ENCODE results near the gene PHLDB2. TPM values are rescaled to one million over a fixed set of nuclear protein-coding genes. Genes with fewer than 3 reads are reported as not detected.

Gene PHLDB2
- total and polyA plus RNA-seq, 8 donors: 10.6 to 149 (median 29.0) TPM

GRCh38 chr3:111921181-111921580 is 62.1 kb downstream of the PHLDB2 start:
- TF ChIP-seq CTCF (IDR thresholded peaks at IDR 0.05) (no peak), POLR2A (IDR thresholded peaks at IDR 0.05) (no peak), EP300 (IDR thresholded peaks at IDR 0.05) (no peak), POLR2AphosphoS5 (IDR thresholded peaks at IDR 0.05) (no peak)
- no peak for DNase-seq
- intact Hi-C loops (cut with DNase I; ENCODE audit: low total_unique reads): no loop called here
- Histone ChIP-seq H3K27ac (no peak overlapping the region), H3K4me3 (no peak overlapping the region), H3K27me3 (no peaks in the 10 kb centered on the region), H3K4me1 (peaks cover 0 to 39% (median 25%) of the 10 kb centered on the region in 4 donors), H3K9me3 (no peaks in the 10 kb centered on the region), H3K36me3 (peaks cover 9 to 47% (median 37%) of the 10 kb centered on the region in 4 donors)
- WGBS, 5 donors: 40 to 81% (median 64%) methylated on average over 1 of the region's 1 CpG

DNA sequence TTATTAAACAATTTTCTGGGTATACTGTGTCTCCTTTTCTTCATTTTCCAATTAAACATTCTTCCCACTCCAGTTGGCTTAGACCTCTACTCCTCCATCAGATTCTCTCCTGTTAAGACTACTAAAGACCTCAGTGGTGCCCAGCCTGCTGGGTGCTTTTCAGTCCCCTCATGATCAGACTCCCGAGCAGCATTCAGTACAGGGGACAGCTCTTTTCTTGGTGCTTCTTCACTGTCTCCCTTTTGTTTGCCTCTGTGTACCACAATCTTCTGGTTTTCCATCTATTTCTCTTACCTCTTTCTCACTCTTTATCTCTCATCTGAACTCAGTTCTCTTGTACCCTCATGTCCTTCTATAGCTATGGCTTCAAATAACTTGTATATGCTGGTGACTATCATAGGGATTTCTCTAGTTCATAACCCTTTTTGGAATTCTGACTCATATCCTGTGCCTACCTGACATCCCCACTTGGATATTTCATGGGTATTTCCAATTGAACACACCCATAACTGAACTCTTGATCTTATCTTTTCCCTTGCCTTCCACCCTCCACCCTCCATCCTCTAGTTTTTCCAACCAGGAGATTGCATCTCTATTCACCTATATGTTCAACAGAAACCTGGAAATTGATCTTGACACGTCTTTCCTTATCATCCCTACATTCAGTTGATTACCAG is 64.2 kb downstream of the PHLDB2 start:
- Histone ChIP-seq H3K36me3 (peaks cover 9 to 42% (median 36%) of the 10 kb centered on the region in 4 donors), H3K4me3 (no peak overlapping the region), H3K9me3 (no peaks in the 10 kb centered on the region), H3K27ac (peak overlapping the region in 3 of 5 donors; percentile 51 to 75 (median 61)), H3K27me3 (no peaks in the 10 kb centered on the region), H3K4me1 (peaks cover 0 to 23% (median 17%) of the 10 kb centered on the region in 4 donors)
- TF ChIP-seq POLR2AphosphoS5 (IDR thresholded peaks at IDR 0.05) (no peak), EP300 (IDR thresholded peaks at IDR 0.05) (no peak), POLR2A (IDR thresholded peaks at IDR 0.05) (no peak), CTCF (IDR thresholded peaks at IDR 0.05) (no peak)
- 0 to 70% (median 34%) methylated on average over 2 of the region's 2 CpGs for WGBS, 5 donors
- DNase-seq: no peak
- intact Hi-C loops (cut with DNase I; ENCODE audit: low total_unique reads): no loop called here

- 0 to 68% (median 0%) methylated on average over 1 of the region's 1 CpG; no CpG with 5 or more reads in 1 of the 5 donors for WGBS, 5 donors
- TF ChIP-seq CTCF (IDR thresholded peaks at IDR 0.05): no peak
- no peak for TF ChIP-seq POLR2AphosphoS5 (IDR thresholded peaks at IDR 0.05)
- no peak for TF ChIP-seq POLR2A (IDR thresholded peaks at IDR 0.05)
- no peak for TF ChIP-seq EP300 (IDR thresholded peaks at IDR 0.05)
- Histone ChIP-seq H3K4me1 (peaks cover 0 to 23% (median 17%) of the 10 kb centered on the region in 4 donors), H3K27me3 (no peaks in the 10 kb centered on the region), H3K36me3 (peaks cover 5 to 37% (median 31%) of the 10 kb centered on the region in 4 donors), H3K9me3 (no peaks in the 10 kb centered on the region), H3K27ac (peak overlapping the region in 4 of 5 donors; percentile 51 to 75 (median 64)), H3K4me3 (no peak overlapping the region)
- DNase-seq: no peak
- intact Hi-C loops (cut with DNase I; ENCODE audit: low total_unique reads): no loop called here
Measured at GRCh38 chr3:111923806-111924205, 64.7 kb downstream of the PHLDB2 start.

DNA sequence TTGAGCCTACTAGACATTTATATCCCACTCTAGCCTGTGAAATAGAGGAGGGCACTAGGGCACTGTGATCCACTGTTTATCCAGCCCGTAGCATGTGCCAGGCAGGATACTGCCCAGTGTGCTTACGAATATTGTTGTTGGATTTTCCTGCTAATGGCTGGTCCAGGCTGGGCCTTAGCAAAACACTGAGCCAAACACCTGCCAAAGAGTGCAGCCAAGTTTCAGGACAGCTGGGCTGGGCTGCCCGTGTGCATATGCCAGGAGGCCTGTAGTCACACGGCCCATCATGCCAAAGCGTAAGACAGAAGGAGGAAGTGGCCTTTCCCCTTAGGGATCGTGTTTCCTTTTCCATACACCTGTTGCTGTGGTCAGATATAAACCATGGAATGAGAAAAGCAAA is 65.2 kb downstream of the PHLDB2 start:
- WGBS, 5 donors: 16 to 32% (median 21%) methylated on average over 6 of the region's 6 CpGs

More for the DNA sequence above, 65.2 kb downstream of the PHLDB2 start:
- Histone ChIP-seq H3K9me3 (no peaks in the 10 kb centered on the region), H3K27me3 (no peaks in the 10 kb centered on the region), H3K36me3 (peaks cover under 1 to 32% (median 26%) of the 10 kb centered on the region in 4 donors), H3K4me3 (no peak overlapping the region), H3K4me1 (peaks cover 0 to 23% (median 17%) of the 10 kb centered on the region in 4 donors), H3K27ac (peak overlapping the region in 4 of 5 donors; percentile 51 to 75 (median 64))
- TF ChIP-seq POLR2A (IDR thresholded peaks at IDR 0.05) (no peak), POLR2AphosphoS5 (IDR thresholded peaks at IDR 0.05) (peak; percentile 76 to 94 (median 81)), CTCF (IDR thresholded peaks at IDR 0.05) (no peak), EP300 (IDR thresholded peaks at IDR 0.05) (peak; percentile 14)
- DNase-seq: peak; percentile 66 to 86
- intact Hi-C loops (cut with DNase I; ENCODE audit: low total_unique reads): no loop called here

Data from stomach (tissue), 9 donors.